GM12801 (cell line): ENCODE data around the gene PA2G4.

Experiments used
- TF ChIP-seq, protein P1 (sequence below): IDR thresholded peaks from one replicate; pipeline ENCODE4 v1.5.1; 2011; ENCODE audit warnings: control low read depth; ENCODE audit not compliant: insufficient read length; ENCODE audit errors: extremely low read depth

The PA2G4 gene

DNA sequence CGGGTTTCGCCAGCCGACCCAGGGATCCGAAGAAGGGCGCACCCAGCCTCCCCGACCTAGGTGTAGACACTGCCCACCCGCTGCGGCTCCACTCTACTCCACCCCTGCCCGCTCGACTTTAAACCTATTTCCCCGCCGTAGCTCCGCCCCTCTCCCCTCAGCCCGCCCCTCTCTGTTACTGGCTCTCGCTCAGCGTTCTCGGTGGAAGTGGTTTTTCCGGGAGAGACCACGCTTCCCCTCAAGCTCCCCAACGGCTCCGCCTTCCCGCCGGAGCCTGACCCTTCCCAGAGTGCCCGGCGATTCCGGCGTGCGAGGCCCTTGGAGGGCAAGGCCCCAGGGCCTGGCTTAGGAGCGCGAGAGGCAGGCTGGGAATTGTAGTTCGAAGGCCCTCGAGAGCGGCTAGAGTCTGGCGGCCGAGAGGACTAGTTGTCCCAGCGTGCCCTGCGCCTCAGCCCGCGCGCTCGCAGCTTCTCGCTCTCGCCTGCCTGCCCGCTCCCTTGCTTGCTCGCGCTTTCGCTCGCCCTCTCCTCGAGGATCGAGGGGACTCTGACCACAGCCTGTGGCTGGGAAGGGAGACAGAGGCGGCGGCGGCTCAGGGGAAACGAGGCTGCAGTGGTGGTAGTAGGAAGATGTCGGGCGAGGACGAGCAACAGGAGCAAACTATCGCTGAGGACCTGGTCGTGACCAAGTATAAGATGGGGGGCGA lies at the start of gene PA2G4:
Gene PA2G4, plus strand, starts transcription at position 451 of the 706 bp plus-strand sequence. Its CDS starts 179 bp downstream, at position 630.
- TF ChIP-seq, protein P1, sequence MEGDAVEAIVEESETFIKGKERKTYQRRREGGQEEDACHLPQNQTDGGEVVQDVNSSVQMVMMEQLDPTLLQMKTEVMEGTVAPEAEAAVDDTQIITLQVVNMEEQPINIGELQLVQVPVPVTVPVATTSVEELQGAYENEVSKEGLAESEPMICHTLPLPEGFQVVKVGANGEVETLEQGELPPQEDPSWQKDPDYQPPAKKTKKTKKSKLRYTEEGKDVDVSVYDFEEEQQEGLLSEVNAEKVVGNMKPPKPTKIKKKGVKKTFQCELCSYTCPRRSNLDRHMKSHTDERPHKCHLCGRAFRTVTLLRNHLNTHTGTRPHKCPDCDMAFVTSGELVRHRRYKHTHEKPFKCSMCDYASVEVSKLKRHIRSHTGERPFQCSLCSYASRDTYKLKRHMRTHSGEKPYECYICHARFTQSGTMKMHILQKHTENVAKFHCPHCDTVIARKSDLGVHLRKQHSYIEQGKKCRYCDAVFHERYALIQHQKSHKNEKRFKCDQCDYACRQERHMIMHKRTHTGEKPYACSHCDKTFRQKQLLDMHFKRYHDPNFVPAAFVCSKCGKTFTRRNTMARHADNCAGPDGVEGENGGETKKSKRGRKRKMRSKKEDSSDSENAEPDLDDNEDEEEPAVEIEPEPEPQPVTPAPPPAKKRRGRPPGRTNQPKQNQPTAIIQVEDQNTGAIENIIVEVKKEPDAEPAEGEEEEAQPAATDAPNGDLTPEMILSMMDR = no peak

DNA sequence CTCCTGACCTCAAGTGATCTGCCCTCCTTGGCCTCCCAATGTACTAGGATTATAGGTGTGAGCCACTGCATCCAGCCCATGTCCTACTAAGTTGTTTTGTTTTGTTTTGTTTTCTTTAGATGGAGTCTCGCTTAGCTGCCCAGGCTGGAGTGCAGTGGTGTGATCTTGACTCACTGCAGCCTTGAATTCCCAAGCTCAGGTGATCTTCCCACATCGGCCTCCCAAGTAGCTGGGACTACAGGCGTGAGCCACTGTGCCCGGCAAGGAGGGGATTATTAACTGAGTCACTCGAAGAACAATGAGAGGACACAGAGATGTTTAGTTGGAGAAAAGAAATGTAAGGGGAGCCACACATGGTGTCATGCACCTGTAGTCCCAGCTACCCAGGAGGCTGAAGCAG lies 42.4 kb upstream of the PA2G4 start:
- TF ChIP-seq, protein P1 = no peak

DNA sequence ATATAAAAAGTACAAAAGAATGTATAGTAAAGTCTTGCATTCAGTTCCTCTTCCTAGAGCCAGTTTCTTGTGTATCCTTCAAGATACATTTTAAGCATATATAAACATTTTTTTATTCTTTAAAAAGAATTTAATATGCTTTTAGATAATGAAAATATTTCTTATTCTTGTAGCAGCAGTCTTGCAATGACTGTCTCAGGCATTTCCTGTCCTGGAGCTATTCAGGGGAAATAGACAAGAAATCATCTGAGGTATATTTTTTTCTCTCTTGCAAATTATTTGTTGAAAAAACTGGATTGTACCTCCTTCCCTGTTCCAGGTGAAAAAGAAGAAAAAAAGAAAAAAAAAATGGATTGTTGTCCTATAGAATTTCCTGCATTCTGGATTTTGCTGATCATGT lies 41.4 kb upstream of the PA2G4 start:
- TF ChIP-seq, protein P1 = no peak

DNA sequence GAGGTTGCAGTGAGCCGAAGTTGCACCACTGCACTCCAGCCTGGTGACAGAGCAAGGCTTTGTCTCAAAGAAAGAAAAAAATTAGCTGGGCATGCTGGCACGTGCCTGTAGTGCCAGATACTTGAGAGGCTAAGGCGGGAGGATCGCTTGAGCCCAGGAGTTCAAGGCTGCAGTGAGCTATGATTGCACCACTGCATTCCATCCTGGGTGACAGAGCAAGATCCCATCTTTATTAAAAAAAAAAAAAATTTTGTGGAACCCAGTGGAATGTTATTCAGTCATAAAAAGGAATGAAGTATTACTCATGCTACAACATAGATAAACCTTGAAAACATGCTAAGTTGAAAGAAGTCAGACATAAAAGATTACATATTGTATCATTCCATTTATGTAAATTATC lies 32.7 kb upstream of the PA2G4 start:
- TF ChIP-seq, protein P1 = no peak

DNA sequence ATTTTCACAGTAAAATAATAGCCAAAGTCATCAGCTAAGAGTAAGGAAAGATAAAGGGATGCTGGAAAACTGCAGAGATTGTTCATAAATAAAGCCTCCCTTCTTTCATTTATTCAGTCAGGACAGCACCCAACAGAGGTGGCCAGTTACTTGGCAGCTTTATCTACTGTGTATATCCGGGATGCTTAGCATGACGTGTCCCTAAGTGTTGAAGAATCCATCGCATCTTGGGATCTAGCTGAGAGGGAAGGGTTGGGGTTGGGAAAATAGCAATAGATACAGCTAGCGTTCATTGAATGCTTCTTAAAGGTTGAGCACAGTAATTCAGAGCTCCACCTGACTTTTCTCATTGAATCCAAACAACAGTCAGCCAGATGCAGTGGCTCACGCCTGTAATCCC lies 30.0 kb upstream of the PA2G4 start:
- TF ChIP-seq, protein P1 = no peak

DNA sequence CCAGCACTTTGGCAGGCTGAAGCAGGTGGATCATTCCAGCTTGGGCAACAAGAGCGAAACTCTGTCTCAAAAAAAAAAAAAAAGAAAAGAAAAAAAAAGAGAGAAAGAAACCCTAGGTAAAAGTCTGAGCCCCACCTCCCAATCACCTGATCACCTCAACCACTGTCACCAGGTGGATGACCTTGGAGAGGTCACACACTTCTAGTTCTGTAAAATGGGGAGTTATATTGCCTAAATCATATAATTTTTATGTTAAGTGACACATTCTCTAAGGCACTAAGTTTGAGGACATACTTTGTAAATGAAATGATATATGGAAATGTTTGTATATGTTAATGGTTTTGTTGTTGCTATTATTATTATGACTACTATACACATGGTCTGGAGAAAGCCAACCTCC lies 25.9 kb upstream of the PA2G4 start:
- TF ChIP-seq, protein P1 = no peak

DNA sequence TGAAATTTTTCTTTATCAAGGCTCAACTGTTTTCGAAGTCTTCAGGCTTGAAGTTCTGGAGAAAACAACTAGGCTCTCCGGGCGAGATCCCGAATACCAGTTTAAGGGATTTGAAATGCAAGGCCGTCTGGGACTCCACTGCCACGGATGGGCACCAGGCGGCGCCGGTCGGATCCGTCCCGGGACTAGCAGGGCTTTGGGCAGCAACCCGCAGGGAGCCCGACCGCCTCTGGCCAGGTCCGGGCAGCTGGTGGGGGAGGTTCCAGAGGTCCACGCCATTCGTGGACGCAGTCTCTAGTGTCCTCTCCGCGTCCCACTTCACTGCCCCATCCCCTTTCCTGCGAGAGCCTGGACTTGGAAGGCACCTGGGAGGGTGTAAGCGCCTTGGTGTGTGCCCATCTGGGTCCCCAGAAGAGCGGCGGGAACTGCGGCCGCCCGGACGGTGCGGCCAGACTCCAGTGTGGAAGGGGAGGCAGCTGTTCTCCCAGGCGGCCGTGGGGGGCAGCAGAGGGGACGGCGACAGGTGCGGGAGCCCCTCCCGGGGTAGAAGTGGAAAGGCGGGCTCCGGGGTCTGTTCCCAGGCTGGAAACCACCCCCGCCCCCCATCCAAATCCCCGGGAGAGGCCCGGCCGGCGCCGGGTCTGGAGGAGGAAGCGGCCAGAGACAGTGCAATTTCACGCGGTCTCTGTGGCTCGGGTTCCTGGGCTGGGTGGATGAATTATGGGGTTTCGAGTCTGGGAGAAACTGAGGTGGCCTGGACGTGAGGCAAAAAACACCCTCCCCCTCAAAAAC lies 25.2 kb upstream of the PA2G4 start:
- TF ChIP-seq, protein P1 = no peak
